ENCODE measurements around the gene TRPM2. TPM values are rescaled to one million over a fixed set of nuclear protein-coding genes. Genes with fewer than 3 reads are reported as not detected.

TRPM2 gene
- total and polyA plus RNA-seq, 2 of the 13 experiments (the other 11 are each of a cell fraction or from before 2014, with no cell fraction given) = 0.07 to 0.20 TPM

DNA sequence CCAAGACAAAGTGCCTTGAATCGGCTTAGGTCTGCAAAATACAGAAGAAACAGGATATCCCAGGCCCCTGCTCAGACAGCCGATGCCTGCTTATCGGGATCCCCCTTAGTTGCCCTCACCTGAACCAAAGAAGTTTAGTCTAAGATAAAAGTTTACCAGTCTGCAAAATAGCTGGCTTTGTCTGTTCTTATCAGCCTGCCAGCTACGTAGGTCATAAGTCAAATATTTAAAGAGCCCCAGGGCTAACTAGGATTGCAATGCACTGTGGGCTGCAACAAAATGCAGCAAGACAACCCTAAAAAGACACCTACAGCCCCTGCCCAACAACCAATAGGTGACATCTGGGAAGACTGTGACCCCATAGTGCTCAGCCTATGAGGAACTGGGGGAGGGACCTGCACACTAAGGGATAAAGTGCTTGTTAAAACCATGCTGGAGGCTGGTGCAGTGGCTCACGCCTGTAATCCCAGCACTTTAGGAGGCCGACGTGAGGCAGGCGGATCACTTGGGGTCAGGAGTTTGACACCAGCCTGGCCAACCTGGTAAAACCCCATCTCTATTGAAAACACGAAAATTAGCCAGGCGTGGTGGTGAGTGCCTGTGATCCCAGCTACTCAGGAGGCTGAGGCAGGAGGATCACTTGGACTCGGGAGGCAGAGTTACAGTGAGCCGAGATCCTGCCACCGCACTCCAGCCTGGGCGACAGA, 129.3 kb downstream of the TRPM2 start (continued):
- TF ChIP-seq KDM4B (CRISPR knock-in tag; IDR thresholded peaks at IDR 0.05) = no peak
- peak; percentile 69; the same call in 1 of the 2 replicates for TF ChIP-seq ARNTL (CRISPR knock-in tag; IDR thresholded peaks at IDR 0.05)
- TF ChIP-seq GATA4 (IDR thresholded peaks at IDR 0.05; ENCODE audit: borderline replicate concordance, low read depth) = peak; percentile 80; the same call in 1 of the 2 replicates
- TF ChIP-seq TIGD3 (CRISPR knock-in tag; IDR thresholded peaks at IDR 0.05; ENCODE audit: borderline replicate concordance) = 0 out of 2 replicates have a peak, but pooled peaks have one; percentile 16
- TF ChIP-seq MTERF4 (CRISPR knock-in tag; IDR thresholded peaks at IDR 0.05) = peak; percentile 33; the same call in 1 of the 2 replicates
- no peak for TF ChIP-seq TCF7 (IDR thresholded peaks at IDR 0.05; ENCODE audit: low read depth)
- no peak for TF ChIP-seq ZNF703 (CRISPR knock-in tag; IDR thresholded peaks at IDR 0.05; ENCODE audit: borderline replicate concordance)
- TF ChIP-seq ZC3H13 (CRISPR knock-in tag; IDR thresholded peaks at IDR 0.05) = 0 out of 2 replicates have a peak, but pooled peaks have one; percentile 22
- 0 out of 2 replicates have a peak, but pooled peaks have one; percentile 43 for TF ChIP-seq ZFP90 (CRISPR knock-in tag; IDR thresholded peaks at IDR 0.05; ENCODE audit: borderline replicate concordance)
- peak; percentile 38 for TF ChIP-seq CREB1 (IDR thresholded peaks at IDR 0.05)
- no peak for TF ChIP-seq CREB1 (CRISPR knock-in tag; IDR thresholded peaks at IDR 0.05)
- TF ChIP-seq RARA (CRISPR knock-in tag; IDR thresholded peaks at IDR 0.05) = peak; percentile 56
- TF ChIP-seq TMF1 (CRISPR knock-in tag; IDR thresholded peaks at IDR 0.05; ENCODE audit: low read depth) = no peak
- no peak for TF ChIP-seq FIP1L1 (IDR thresholded peaks at IDR 0.05; ENCODE audit: borderline replicate concordance, insufficient read depth, low read depth, low read length)
- TF ChIP-seq MBD4 (IDR thresholded peaks at IDR 0.05; ENCODE audit: borderline replicate concordance, low read length) = no peak
- no peak for TF ChIP-seq STAT5B (CRISPR knock-in tag; IDR thresholded peaks at IDR 0.05)
- TF ChIP-seq HOXA3 (CRISPR knock-in tag; IDR thresholded peaks at IDR 0.05) = peak; percentile 59; the same call in 1 of the 2 replicates
- peak; percentile 95 to 97 for TF ChIP-seq POLR2A (IDR thresholded peaks at IDR 0.05; ENCODE audit: insufficient read depth in 1 of 2, low read depth in 2 of 2, low read length in 2 of 2)
- peak; percentile 43; the same call in 1 of the 2 replicates for TF ChIP-seq ZBTB43 (CRISPR knock-in tag; conservative IDR thresholded peaks at IDR 0.05)
- TF ChIP-seq MTA1 (CRISPR knock-in tag; IDR thresholded peaks at IDR 0.05; ENCODE audit: borderline replicate concordance) = peak; percentile 72
- TF ChIP-seq, protein P1, sequence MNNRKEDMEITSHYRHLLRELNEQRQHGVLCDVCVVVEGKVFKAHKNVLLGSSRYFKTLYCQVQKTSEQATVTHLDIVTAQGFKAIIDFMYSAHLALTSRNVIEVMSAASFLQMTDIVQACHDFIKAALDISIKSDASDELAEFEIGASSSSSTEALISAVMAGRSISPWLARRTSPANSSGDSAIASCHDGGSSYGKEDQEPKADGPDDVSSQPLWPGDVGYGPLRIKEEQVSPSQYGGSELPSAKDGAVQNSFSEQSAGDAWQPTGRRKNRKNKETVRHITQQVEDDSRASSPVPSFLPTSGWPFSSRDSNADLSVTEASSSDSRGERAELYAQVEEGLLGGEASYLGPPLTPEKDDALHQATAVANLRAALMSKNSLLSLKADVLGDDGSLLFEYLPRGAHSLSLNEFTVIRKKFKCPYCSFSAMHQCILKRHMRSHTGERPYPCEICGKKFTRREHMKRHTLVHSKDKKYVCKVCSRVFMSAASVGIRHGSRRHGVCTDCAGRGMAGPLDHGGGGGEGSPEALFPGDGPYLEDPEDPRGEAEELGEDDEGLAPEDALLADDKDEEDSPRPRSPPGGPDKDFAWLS (CRISPR knock-in tag; IDR thresholded peaks at IDR 0.05; ENCODE audit: borderline replicate concordance) = no peak
- no peak for TF ChIP-seq SRSF9 (IDR thresholded peaks at IDR 0.05; ENCODE audit: borderline replicate concordance, insufficient read depth, low read depth, low read length, poor library complexity, severe bottlenecking)

All from HepG2 (cell line).